Common myeloid progenitor, CD34-positive (primary cell): ENCODE measurements around the gene SGSM1.
A peak's percentile ranks its signal among the peaks of the same experiment; 100 is the strongest.
"Not testable (repeated sequence)": the region's sequence is repeated elsewhere in the genome, so short reads cannot be mapped to it uniquely, and the experiment has no call there.

ENCODE experiments used
- CTCF ChIA-PET: fragments of 350-600 bp; sonication (Branson Sonifier 250); formaldehyde crosslinking; loops from one replicate; lab custom pipeline; 2021; ENCODE audit warnings: antibody characterized with exemption; lab: Charles Lee
- POLR2A ChIA-PET: fragments of 350-600 bp; sonication (Branson Sonifier 250); formaldehyde crosslinking; loops from one replicate; lab custom pipeline; 2021; ENCODE audit warnings: antibody characterized with exemption; lab: Charles Lee
- DNase-seq, 3 donors: peaks; one replicate each; pipeline versions ENCODE4 v3.0.0 to v3.0.0-alpha.2; 2013
- H3K27ac ChIP-seq, 2 experiments: 1 replicate in 1 of 2; 2 replicates in 1 of 2; pipeline ENCODE4 v1.7.0; 2013; ENCODE audit warnings: inconsistent platforms in 2 of 2, low read length in 2 of 2, mild to moderate bottlenecking in 2 of 2, low read depth in 1 of 2, moderate library complexity in 1 of 2; ENCODE audit not compliant: severe bottlenecking in 2 of 2, insufficient read depth in 1 of 2, poor library complexity in 1 of 2
- H3K27me3 ChIP-seq, 5 experiments: replicated peaks in 2 of 5; 1 replicate in 3 of 5; 2 replicates in 2 of 5; pipeline versions ENCODE4 v1.6.1 to v1.7.0; 2013; ENCODE audit warnings: low read length in 4 of 5, mild to moderate bottlenecking in 2 of 5, moderate library complexity in 2 of 5, inconsistent platforms in 1 of 5; ENCODE audit not compliant: insufficient read depth in 5 of 5, control insufficient read depth in 4 of 5
- H3K36me3 ChIP-seq, 4 experiments: 1 replicate in 2 of 4; 2 replicates in 2 of 4; pipeline versions ENCODE4 v1.6.1 to v1.7.0; 2013; ENCODE audit warnings: low read length in 3 of 4, control low read depth in 1 of 4, mild to moderate bottlenecking in 1 of 4; ENCODE audit not compliant: control insufficient read depth in 4 of 4, insufficient read depth in 4 of 4
- H3K4me1 ChIP-seq, 4 experiments: 1 replicate in 3 of 4; 2 replicates in 1 of 4; pipeline versions ENCODE4 v1.6.1 to v1.7.1; 2013; ENCODE audit warnings: low read length in 3 of 4, mild to moderate bottlenecking in 3 of 4, control low read depth in 1 of 4, inconsistent platforms in 1 of 4, moderate library complexity in 1 of 4; ENCODE audit not compliant: control insufficient read depth in 4 of 4, insufficient read depth in 4 of 4; ENCODE audit errors: control extremely low read depth in 1 of 4
- H3K4me3 ChIP-seq, 7 experiments: 1 replicate in 4 of 7; 2 replicates in 3 of 7; pipeline versions ENCODE4 v1.5.1 to v1.7.0; 2013; ENCODE audit warnings: mild to moderate bottlenecking in 7 of 7, low read length in 6 of 7, moderate library complexity in 6 of 7, inconsistent platforms in 2 of 7, low read depth in 2 of 7, control low read depth in 1 of 7; ENCODE audit not compliant: insufficient read depth in 4 of 7, control insufficient read depth in 1 of 7; ENCODE audit errors: extremely low read depth in 1 of 7
- H3K9me3 ChIP-seq, 5 experiments: 1 replicate in 4 of 5; 2 replicates in 1 of 5; pipeline versions ENCODE4 v1.6.1 to v1.7.1; 2013; ENCODE audit warnings: low read length in 4 of 5, mild to moderate bottlenecking in 2 of 5, inconsistent platforms in 1 of 5, low read depth in 1 of 5, moderate library complexity in 1 of 5; ENCODE audit not compliant: control insufficient read depth in 4 of 5, insufficient read depth in 2 of 5; ENCODE audit errors: control extremely low read depth in 1 of 5
- WGBS: methylation state at CpG from one replicate; pipeline ENCODE4 v1.1.5; 2013; ENCODE audit not compliant: insufficient coverage; 5-methylcytosine and 5-hydroxymethylcytosine counted together

Gene SGSM1

DNA sequence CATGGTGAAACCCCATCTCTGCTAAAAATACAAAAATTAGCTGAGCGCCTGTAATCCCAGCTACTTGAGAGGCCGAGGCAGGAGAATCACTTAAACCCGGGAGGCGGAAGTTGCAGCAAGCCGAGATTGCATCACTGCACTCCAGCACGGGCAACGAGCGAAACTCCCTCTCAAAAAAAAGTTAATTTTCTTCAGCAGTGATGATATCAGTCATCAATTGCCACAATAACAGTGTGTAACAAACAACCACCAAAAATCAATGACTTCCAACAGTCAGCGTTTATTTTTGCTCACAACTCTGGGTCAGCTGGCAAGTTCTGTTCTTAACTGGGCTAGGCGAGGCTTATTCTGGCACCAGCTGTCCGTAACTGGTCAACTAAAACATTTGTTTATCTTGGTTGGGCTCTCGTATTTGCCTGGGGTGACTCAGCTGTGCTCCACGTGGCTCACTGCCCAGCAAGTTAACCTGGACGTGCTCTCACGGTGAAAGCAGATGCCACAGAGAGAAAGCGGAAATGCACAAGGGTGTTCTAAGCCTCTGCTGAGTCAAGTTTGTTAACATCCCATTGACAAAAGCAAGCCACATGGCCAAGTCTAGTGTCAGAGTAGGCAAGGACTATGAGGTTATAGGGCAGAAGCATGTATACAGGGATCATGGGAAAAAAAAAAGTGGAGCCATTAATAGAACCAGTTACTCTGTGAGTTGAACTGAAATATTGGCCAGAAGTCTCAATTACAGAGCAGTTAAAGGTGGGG, 88.4 kb downstream of the SGSM1 start:
- Histone ChIP-seq H3K9me3 (no peaks in the 10 kb centered on the region), H3K36me3 (no peaks in the 10 kb centered on the region), H3K27me3 (no peaks in the 10 kb centered on the region), H3K27ac (no peak overlapping the region), H3K4me3 (no peak overlapping the region), H3K4me1 (peaks cover 0 to 8% (median 0%) of the 10 kb centered on the region in 4 experiments)
- DNase-seq = peak in 2 of 3 donors; percentile 39 to 43
- 85% methylated on average over 16 of the region's 16 CpGs for WGBS
- CTCF ChIA-PET = interaction anchor here (2.0 kb wide), 1 partner anchor 18 kb away, joined by 6 read pairs; no protein-coding TSS in a partner anchor
- POLR2A ChIA-PET = no interaction called here

DNA sequence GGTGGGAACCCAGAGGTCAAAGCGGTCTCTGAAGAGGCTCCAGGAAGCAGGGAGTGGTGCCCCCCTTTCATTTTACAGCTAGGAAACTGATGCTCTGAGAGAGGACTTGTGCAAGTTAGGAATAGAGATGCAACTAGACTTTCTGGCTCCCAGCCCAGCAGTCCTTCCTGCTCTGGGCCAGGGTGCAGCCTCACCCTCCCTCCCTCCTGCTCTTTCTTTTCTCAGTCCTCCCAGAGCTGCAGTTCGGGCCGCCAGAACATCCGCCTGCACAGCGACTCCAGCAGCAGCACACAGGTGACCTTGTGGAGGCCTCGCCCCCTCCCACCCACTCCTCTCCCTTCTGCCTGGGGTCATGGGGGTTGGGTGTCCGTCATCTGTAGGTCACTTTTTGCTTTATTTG, 89.0 kb downstream of the SGSM1 start:
- Histone ChIP-seq H3K4me1 (peaks cover 0 to 8% (median 0%) of the 10 kb centered on the region in 4 experiments), H3K27ac (no peak overlapping the region), H3K36me3 (no peaks in the 10 kb centered on the region), H3K4me3 (no peak overlapping the region), H3K27me3 (no peaks in the 10 kb centered on the region), H3K9me3 (no peaks in the 10 kb centered on the region)
- CTCF ChIA-PET = interaction anchor here (2.0 kb wide), 1 partner anchor 19 kb away, joined by 6 read pairs; no protein-coding TSS in a partner anchor
- peak in 2 of 3 donors; percentile 26 to 35 for DNase-seq
- no CpG with 5 or more reads among the region's 7 CpGs for WGBS
- POLR2A ChIA-PET = no interaction called here

DNA sequence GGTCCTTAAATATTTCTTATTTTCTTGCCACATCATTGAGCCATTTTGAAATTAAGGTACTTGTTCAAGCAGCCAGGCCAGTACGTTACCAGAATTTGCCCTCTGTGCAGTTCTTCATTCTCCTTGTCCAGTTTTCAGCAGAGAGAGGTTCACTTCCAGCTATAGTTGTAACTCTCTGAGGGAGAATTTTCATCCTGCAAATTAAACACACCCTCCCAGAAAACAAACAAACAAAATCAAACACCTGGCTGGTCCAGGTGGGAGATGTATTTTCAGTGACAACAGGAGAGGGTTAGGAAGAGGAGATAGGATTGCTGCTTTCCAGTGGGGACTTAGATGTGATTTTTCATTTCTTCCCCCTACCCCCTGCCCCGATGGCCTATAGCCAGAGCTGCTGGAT, 95.4 kb downstream of the SGSM1 start:
- Histone ChIP-seq H3K36me3 (peaks cover 0 to 7% (median 0%) of the 10 kb centered on the region in 4 experiments), H3K4me3 (no peak overlapping the region), H3K4me1 (no peaks in the 10 kb centered on the region), H3K27ac (no peak overlapping the region), H3K27me3 (no peaks in the 10 kb centered on the region), H3K9me3 (peaks cover 0 to 14% (median 7%) of the 10 kb centered on the region in 5 experiments)
- no peak for DNase-seq
- WGBS = 100% methylated on average over 1 of the region's 2 CpGs
- ChIA-PET CTCF (no interaction called here), POLR2A (no interaction called here)

GRCh38 chr22:24905909-24906308, 99.9 kb downstream of the SGSM1 start:
- Histone ChIP-seq H3K9me3 (peaks cover 0 to 17% (median 7%) of the 10 kb centered on the region in 5 experiments), H3K4me3 (no peak overlapping the region), H3K27ac (no peak overlapping the region), H3K27me3 (no peaks in the 10 kb centered on the region), H3K4me1 (no peaks in the 10 kb centered on the region), H3K36me3 (peaks cover 0 to 7% (median 0%) of the 10 kb centered on the region in 4 experiments)
- ChIA-PET CTCF (no interaction called here), POLR2A (no interaction called here)
- WGBS = no CpG with 5 or more reads among the region's 1 CpG
- peak in 1 of 3 donors; percentile 17 for DNase-seq

GRCh38 chr22:24907101-24907500, 101.1 kb downstream of the SGSM1 start:
- DNase-seq, H3K27me3 ChIP-seq, H3K36me3 ChIP-seq, H3K27ac ChIP-seq, H3K4me1 ChIP-seq, H3K4me3 ChIP-seq, CTCF ChIA-PET, POLR2A ChIA-PET: not testable (repeated sequence)
- peaks cover 0 to 17% (median 7%) of the 10 kb centered on the region in 5 experiments for H3K9me3 ChIP-seq
- WGBS = no CpG with 5 or more reads among the region's 3 CpGs

DNA sequence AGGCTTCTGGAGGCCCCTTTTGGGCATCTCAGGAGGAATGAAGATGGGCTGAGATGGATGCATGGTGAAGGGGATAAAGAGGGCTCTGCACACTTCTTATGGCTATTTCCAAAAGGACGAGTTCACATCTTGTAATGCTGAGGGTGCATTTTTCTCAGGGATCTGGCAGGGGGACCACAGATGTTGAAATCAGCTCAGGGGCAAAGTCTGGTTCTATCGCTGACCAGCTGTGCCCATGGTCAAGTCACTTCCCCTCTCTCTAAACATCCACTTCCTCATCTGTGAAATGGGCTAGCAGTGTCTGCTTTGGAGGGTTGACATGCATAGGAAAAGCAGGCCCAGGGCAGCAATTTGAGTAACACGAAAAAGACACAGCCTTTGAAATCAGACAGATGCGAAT, 114.0 kb downstream of the SGSM1 start:
- ChIA-PET POLR2A (no interaction called here), CTCF (no interaction called here)
- Histone ChIP-seq H3K36me3 (no peaks in the 10 kb centered on the region), H3K4me1 (no peaks in the 10 kb centered on the region), H3K4me3 (no peak overlapping the region), H3K27ac (no peak overlapping the region), H3K27me3 (no peaks in the 10 kb centered on the region), H3K9me3 (no peaks in the 10 kb centered on the region)
- no peak for DNase-seq
- WGBS = 89% methylated on average over 3 of the region's 4 CpGs
